GM19239 (cell line): ENCODE results near the gene PTPRD.

Source experiments
- DNase-seq: peaks from one replicate; pipeline ENCODE4 v3.0.0; 2011; ENCODE audit warnings: low spot score; ENCODE audit not compliant: insufficient read length
- FAIRE-seq: peaks from 2 replicates; lab custom pipeline; 2011; peaks lifted over from hg19 to GRCh38; lab: Jason Lieb, UNC

The PTPRD gene

GRCh38 chr9:9563817-9564216 is 1049.0 kb downstream of the PTPRD start:
- DNase-seq (no peak), FAIRE-seq (no peak)

- no peak for DNase-seq
- FAIRE-seq = no peak
Observed at GRCh38 chr9:9560382-9561035, 1052.3 kb downstream of the PTPRD start.

GRCh38 chr9:9558907-9559306 is 1053.9 kb downstream of the PTPRD start:
- no peak for FAIRE-seq
- DNase-seq = no peak

DNA sequence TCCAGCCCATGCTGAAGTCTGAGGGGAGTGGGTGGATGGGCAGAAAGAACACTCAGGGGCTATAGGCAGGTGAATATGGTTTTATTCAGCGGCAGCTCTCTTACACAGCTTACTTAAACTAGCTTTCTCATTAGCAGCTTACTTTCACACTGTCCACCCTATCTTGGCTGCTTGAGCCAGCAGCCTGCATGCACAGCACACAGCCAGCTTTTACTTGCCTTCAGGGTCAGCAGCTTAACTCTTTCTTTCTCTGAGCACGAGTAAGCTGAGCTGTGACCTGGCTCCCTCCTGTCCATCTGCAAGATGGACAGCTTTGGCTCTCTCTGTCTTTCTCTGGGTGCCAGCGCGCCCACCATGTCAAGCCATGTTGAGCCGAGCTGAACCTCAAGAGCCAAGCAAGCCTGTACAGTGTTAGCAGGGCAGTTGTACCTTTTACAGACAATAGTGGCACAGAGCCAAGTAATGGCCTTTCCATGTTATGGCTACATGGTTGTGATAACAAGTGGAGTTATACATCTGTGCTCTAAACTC is 1054.9 kb downstream of the PTPRD start:
- FAIRE-seq = no peak

DNA sequence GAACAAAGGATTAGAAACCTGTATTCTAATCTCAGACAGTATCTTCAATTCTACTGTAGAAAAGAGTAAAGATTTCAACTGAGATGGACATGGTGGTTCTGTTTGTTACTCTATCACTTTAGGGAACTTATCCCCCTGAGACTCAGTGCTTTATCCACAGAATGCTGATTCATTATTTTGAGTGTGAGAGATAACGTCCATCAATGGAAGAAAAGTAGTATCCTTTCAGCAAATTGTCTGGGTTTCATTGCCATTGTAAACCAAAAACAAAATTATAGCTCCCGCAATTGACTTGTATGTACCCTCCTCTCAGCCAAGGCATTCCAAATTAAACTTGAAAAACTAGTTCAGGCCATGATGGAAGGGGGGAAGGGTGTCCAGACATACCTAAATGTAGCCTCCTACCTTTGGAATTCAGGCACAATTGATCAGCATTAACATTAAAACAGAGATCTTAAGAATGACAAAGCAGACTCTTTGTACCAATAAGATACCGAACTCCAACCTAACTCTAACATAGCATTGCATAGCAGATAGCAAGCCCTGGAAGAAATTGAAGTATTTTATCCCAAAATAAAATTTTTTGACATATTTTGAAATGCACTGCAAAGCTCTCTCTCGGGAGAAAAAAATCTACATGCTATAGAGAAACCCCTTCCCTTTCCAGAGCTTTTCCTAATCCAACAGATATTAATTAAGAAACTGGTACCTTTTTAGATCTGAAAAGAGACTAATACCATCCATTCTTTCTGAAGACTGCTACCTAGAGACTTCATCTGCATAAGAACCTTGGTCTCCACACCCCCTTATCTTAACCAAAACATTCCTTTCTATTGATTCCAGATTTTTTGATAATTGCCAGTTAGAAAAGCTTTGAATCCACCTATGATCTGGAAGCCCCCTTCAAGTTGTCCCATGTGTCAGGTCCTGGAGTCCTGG is 1055.7 kb downstream of the PTPRD start:
- FAIRE-seq = no peak

More for the DNA sequence above, 1054.9 kb downstream of the PTPRD start:
- no peak for DNase-seq

DNA sequence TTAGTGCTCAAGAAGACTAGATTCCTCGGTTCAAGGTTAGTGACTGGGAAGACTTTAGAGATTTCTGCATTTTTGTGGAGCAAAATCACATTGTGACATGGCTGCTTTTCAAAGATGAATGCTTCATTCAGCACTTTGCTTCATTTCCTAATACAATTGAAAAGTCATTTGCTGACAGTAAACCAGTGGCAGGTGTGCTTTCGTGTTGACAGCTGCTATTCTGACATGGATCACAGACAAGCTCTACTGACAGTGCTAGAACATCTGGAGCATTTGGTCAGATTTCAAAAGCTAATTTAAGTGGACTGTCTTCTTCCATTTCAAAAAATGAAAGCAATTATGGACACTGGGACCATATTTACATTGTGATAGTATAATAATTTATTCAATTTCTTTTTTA is 1060.1 kb downstream of the PTPRD start:
- DNase-seq = no peak
- no peak for FAIRE-seq

More for the DNA sequence above, 1055.7 kb downstream of the PTPRD start:
- no peak for DNase-seq

GRCh38 chr9:9538766-9539165 is 1074.0 kb downstream of the PTPRD start:
- no peak for FAIRE-seq
- DNase-seq = no peak

GRCh38 chr9:9538356-9538755 is 1074.4 kb downstream of the PTPRD start:
- DNase-seq = no peak
- FAIRE-seq = no peak

DNA sequence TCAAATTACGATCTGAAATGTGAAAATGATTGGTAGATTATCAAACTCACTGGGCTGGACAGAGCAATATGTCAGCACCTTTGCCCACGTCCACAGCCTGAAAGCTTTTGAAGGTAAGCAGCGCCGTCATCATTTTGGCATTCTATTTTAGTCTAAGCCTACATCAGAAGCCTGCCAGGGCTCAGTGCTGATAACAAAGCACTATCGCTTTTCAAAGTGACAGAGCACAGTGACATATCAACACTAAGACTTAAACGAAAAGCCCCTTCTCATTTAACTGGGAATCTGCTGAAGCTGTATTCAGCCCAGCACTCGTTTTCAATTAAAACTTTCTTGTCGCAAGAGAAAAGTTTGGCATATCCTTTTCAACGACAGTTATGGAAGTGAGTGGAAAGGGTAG is 1076.3 kb downstream of the PTPRD start:
- no peak for FAIRE-seq
- DNase-seq = no peak

DNA sequence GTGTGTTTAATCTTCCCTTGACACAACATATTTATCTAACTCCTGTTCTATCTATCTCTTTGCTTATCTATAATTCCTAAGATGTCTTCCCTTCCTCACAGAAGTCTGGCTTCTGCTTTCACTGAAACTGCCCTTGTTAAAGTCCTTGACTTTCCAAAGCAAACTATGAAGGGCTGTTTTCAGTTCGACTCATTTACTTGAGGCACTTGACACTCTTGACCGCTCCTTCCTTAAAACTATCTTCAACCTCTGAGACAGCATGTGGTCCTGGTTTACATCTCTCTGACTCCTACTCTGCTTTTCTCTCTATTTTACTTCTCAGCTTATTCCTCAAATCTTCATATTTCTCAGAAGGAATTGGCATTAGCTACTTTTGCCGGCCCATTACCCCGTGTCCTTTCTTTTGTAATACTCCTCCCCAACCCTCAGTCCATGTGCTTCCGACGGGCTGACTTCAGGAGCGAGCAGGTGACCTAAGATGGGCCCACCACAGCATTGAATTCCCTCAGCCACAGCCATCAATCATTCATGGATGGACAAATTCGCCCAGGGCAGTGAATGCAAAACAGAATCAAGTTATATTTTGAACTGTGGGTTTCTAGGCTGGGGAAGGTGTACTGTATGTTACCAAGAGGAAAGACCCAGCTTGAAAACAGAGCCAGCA is 1089.2 kb downstream of the PTPRD start:
- FAIRE-seq = no peak
- DNase-seq = no peak

GRCh38 chr9:9522406-9522805 is 1090.4 kb downstream of the PTPRD start:
- DNase-seq (no peak), FAIRE-seq (no peak)

DNA sequence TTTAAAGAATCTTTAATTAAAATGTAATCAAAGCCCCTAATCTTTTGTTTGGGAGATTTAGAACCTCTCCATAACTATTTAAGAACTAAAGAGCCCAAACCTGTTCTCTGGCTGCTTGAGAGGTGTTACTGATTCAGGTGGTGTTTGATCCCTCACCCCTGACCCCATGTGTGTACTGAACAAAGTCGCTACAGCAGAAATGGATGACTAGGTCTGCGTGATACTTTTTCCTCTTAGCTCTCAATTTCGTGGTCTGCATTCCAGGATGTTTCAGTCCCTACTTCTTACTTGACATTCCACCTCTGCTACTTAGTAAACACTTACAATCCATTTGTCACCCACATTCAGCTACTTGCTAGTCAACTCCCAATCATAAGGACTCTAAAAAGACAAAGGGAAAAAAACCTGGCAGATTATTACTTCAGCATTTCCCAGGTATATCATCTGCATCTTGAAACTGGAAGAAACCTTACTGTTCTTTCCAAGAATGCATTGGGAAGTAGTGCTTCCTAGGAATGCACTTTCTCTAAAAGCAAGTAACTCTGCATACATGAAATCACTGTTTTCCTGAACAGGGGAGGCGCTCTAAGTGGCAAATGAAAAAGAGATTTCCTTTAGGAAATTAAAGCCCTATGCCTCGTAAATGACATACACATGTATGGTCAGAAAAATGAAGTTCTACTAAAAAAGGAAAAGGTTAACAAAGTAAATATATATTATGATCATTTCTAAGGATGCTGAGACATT is 1091.6 kb downstream of the PTPRD start:
- no peak for FAIRE-seq
- DNase-seq = no peak

DNA sequence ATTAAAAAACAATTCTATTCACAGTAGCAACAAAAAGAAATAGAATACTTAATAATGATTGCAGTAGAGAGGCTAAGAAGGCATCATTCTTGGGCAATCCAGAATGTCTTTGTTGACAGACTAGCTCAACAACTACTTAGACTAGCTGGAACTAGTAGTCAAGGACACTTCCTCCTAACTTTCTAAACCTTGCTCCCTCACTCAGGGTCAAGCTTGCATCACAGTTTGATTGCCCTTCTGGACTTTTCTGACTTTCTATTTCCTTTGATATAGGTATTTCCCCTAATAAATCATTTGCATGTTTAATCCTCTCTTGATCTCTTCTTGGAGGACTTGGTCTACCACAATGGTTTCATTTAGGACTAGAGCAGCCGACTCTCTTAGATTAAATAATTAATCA is 1107.9 kb downstream of the PTPRD start:
- FAIRE-seq = no peak
- DNase-seq = no peak

DNA sequence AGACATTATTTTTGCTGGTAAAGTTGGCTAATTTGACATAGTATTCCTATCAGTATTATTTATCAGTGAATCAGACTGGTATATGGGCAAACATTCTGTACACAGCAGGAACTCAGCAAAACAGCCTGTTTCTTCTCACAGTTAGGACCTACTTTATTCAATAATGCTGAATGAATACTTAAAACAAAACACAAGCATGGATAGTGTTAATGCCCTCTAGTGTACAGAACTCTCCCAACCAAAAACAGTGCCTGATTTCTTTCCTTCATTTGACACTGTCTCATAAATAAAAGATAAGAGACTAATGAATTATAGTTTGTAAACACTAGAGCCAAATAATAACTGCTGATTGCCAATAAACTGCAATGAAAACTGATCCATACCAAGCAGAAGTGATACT is 1113.3 kb downstream of the PTPRD start:
- DNase-seq (no peak), FAIRE-seq (no peak)

- FAIRE-seq = no peak
- no peak for DNase-seq
Observed at GRCh38 chr9:9498846-9499245, 1114.0 kb downstream of the PTPRD start.

DNA sequence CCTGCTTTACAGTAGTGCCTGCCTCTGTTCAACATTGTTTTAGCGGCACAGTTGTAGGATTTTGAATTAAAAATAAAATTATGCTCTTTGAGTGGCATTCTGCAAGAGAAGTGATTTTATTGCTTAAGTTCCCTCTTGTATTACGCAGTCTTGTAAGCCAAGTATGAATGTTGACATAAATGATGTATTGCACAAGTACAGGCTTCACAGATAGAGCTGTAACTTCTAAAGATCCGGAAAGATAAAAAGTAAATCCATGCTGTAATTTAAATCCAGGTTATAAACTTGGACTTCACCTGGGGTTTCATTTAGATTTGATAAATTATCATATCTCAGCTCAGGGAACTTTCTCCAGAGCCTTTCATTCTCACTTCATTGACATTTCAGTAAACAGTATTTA is 1114.7 kb downstream of the PTPRD start:
- no peak for DNase-seq
- no peak for FAIRE-seq

DNA sequence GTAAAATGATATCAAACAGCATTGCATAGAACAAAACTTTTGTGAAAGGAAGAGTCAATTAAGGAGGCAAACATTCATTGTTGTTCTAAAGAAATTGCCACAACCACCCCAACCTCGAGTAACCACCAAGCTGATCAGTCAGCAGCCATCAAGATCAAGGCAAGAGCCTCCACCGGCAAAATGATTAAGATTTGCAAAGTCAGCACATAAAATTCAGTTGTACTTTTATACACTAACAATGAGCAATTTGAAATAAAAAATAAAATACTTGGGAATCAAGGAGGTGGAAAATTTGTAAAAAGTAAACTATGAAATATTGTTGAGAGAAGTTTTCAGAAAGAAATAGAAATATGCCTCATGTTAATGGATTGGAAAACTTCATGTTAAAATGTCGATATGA is 1118.5 kb downstream of the PTPRD start:
- FAIRE-seq = no peak
- no peak for DNase-seq

GRCh38 chr9:9492506-9492905 is 1120.3 kb downstream of the PTPRD start:
- FAIRE-seq = no peak
- DNase-seq = no peak

GRCh38 chr9:9489183-9489582 is 1123.6 kb downstream of the PTPRD start:
- FAIRE-seq = no peak
- DNase-seq = no peak

GRCh38 chr9:9483175-9483574 is 1129.6 kb downstream of the PTPRD start:
- no peak for FAIRE-seq
- DNase-seq = no peak
